Fibroblast of pulmonary artery (primary cell): ENCODE results near the gene GMCL2.

Source experiments
- DNase-seq: peaks from one replicate; pipeline ENCODE4 v3.0.0-alpha.2; 2010; ENCODE audit warnings: low read depth
- H3K4me3 ChIP-seq: replicated peaks from 2 replicates; pipeline ENCODE4 v1.5.1; 2011; ENCODE audit warnings: low read depth, mild to moderate bottlenecking, control low read depth, low read length, moderate library complexity
- TF ChIP-seq, protein P1 (sequence below): IDR thresholded peaks from 2 replicates; pipeline ENCODE4 v1.5.1; 2011; ENCODE audit warnings: mild to moderate bottlenecking, control low read depth, low read length, inconsistent platforms; ENCODE audit errors: missing control alignments

The GMCL2 gene

GRCh38 chr5:178227929-178228328 lies 40.8 kb upstream of the GMCL2 start:
- DNase-seq, result no peak

DNA sequence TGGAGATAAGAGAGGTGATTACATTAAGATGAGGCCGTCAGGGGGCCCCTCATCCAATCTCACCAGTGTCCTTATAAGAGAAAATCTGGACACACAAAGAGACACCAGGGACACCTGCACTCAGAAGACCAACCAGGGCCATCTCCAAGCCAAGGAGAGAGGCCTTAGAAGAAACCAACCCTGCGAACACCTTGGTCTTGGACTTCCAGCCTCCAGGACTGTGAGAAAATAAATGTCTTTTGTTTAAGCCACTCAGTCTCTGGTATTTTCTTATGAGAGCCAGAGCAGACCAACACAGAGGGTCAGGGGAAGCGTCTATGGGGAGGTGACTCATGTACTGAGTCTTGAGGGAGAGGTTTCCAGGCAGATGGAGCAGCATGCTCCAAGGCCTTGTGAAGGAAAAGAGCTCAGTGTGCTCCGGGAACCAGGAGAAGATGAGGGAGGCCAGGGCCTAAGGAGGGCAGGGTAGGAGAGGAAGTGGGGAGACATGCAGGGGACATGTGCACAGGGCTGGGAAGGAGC lies 40.0 kb upstream of the GMCL2 start:
- no peak overlapping the region for H3K4me3 ChIP-seq
- DNase-seq, result peak; percentile 48
- TF ChIP-seq, protein P1, sequence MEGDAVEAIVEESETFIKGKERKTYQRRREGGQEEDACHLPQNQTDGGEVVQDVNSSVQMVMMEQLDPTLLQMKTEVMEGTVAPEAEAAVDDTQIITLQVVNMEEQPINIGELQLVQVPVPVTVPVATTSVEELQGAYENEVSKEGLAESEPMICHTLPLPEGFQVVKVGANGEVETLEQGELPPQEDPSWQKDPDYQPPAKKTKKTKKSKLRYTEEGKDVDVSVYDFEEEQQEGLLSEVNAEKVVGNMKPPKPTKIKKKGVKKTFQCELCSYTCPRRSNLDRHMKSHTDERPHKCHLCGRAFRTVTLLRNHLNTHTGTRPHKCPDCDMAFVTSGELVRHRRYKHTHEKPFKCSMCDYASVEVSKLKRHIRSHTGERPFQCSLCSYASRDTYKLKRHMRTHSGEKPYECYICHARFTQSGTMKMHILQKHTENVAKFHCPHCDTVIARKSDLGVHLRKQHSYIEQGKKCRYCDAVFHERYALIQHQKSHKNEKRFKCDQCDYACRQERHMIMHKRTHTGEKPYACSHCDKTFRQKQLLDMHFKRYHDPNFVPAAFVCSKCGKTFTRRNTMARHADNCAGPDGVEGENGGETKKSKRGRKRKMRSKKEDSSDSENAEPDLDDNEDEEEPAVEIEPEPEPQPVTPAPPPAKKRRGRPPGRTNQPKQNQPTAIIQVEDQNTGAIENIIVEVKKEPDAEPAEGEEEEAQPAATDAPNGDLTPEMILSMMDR, result no peak

More at GRCh38 chr5:178227929-178228328, 40.8 kb upstream of the GMCL2 start:
- no peak overlapping the region for H3K4me3 ChIP-seq
- TF ChIP-seq, protein P1, result no peak

DNA sequence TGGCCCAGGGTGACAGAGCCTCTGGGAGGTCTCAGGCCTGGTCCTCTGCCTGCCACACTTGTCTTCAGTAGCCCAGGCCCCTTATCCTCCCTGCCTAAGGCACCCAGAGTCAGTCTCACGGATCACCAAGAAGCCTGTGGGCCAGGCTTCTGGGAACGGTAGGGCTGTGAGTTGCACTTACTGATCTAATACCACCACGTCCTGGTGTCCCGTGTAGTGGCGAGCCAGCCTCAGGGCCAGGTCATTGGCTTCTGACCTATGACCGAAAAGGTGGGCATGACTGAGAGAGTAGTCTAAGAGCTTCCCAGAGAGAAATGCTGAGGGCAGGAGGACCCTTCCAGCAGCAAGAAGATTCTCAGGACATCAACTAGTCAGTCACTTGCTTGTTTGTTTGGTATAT lies 38.0 kb upstream of the GMCL2 start:
- TF ChIP-seq, protein P1, result no peak
- H3K4me3 ChIP-seq, result no peak overlapping the region
- DNase-seq, result no peak

- TF ChIP-seq, protein P1, result no peak
- DNase-seq, result no peak
- H3K4me3 ChIP-seq, result no peak overlapping the region
These were observed 37.2 kb upstream of the GMCL2 start for GRCh38 chr5:178224403-178224802.

DNA sequence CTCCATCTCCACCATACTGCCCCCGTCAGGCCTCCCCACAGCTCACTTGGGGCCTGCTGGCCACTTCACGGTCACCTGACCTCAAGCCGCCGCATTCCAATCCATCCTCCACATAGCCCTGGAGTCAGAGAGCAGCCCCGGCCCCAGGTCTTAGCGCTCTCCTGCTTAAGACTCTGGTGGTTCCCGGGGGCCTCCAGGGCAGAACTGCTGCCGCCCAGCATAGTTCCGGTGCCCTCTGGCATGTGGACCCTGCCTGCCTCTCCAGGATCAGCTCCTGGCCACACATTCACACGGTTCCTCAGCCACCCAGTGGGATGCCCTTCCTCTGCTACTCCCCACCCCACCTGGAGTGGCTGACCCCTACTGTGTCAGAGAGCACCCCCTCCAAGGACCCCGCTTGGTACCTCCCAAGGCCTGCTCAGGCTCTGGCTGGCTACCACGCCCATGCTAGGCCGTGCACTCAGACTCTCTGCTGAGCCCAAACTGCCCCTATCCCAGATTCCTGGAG lies 36.7 kb upstream of the GMCL2 start:
- no peak for DNase-seq
- H3K4me3 ChIP-seq, result no peak overlapping the region
- TF ChIP-seq, protein P1, result no peak

GRCh38 chr5:178223196-178223773 lies 36.1 kb upstream of the GMCL2 start:
- H3K4me3 ChIP-seq, result no peak overlapping the region
- no peak for DNase-seq
- TF ChIP-seq, protein P1, result no peak

GRCh38 chr5:178222292-178222691 lies 35.1 kb upstream of the GMCL2 start:
- TF ChIP-seq, protein P1, result no peak
- no peak overlapping the region for H3K4me3 ChIP-seq
- no peak for DNase-seq
